HT-29 (cell line): Measurements from ENCODE around the gene RFC1. TPM values are rescaled to one million over a fixed set of nuclear protein-coding genes. Genes with fewer than 3 reads are reported as not detected.
"Not testable (repeated sequence)": the region's sequence is repeated elsewhere in the genome, so short reads cannot be mapped to it uniquely, and the experiment has no call there.

Source experiments
- DNase-seq: peaks from one replicate; pipeline ENCODE4 v3.0.0-alpha.2; 2015; ENCODE audit warnings: low spot score
- total RNA-seq: library from RNA; depleted of rRNA; stranded (reverse); fragments of >200 nt; shearing (Covaris generic); gene quantifications from 2 replicates; pipeline ENCODE4 v1.2.3, GENCODE V29; 2014

The RFC1 gene
- total RNA-seq, 1 experiment from 2014 or later: 26.6 TPM

GRCh38 chr4:39308611-39309010 lies 57.6 kb downstream of the RFC1 start:
- no peak for DNase-seq

GRCh38 chr4:39305912-39306677 lies 60.1 kb downstream of the RFC1 start:
- no peak for DNase-seq

GRCh38 chr4:39304651-39305050 lies 61.5 kb downstream of the RFC1 start:
- no peak for DNase-seq

GRCh38 chr4:39303871-39304270 lies 62.3 kb downstream of the RFC1 start:
- no peak for DNase-seq

- no peak for DNase-seq
Observed at GRCh38 chr4:39302901-39303300, 63.3 kb downstream of the RFC1 start.

GRCh38 chr4:39295784-39296183 lies 70.4 kb downstream of the RFC1 start:
- no peak for DNase-seq

- DNase-seq: not testable (repeated sequence)
Observed at GRCh38 chr4:39292433-39292832, 73.7 kb downstream of the RFC1 start.

- no peak for DNase-seq
Observed at GRCh38 chr4:39291686-39292085, 74.5 kb downstream of the RFC1 start.

GRCh38 chr4:39287223-39287622 lies 78.9 kb downstream of the RFC1 start:
- no peak for DNase-seq

GRCh38 chr4:39286263-39286662 lies 79.9 kb downstream of the RFC1 start:
- no peak for DNase-seq

- DNase-seq: no peak
Observed at GRCh38 chr4:39285853-39286252, 80.3 kb downstream of the RFC1 start.

GRCh38 chr4:39285111-39285795 lies 80.9 kb downstream of the RFC1 start:
- DNase-seq: no peak

- DNase-seq: no peak
Observed at GRCh38 chr4:39280770-39281169, 85.4 kb downstream of the RFC1 start.

- no peak for DNase-seq
Observed at GRCh38 chr4:39279416-39279815, 86.7 kb downstream of the RFC1 start.

- DNase-seq: no peak
Observed at GRCh38 chr4:39278476-39278875, 87.7 kb downstream of the RFC1 start.

- not testable (repeated sequence) for DNase-seq
Observed at GRCh38 chr4:39277661-39278060, 88.5 kb downstream of the RFC1 start.

GRCh38 chr4:39274503-39274902 lies 91.7 kb downstream of the RFC1 start:
- no peak for DNase-seq

- no peak for DNase-seq
Observed at GRCh38 chr4:39263895-39264294, 102.3 kb downstream of the RFC1 start.

GRCh38 chr4:39259571-39260330 lies 106.4 kb downstream of the RFC1 start:
- no peak for DNase-seq

GRCh38 chr4:39256436-39256835 lies 109.7 kb downstream of the RFC1 start:
- no peak for DNase-seq

- DNase-seq: no peak
Observed at GRCh38 chr4:39255871-39256270, 110.3 kb downstream of the RFC1 start.

GRCh38 chr4:39255266-39255665 lies 110.9 kb downstream of the RFC1 start:
- DNase-seq: no peak
